22Rv1 (cell line): Measurements from ENCODE around the gene CCNE1.
"Not testable (repeated sequence)": the region's sequence is repeated elsewhere in the genome, so short reads cannot be mapped to it uniquely, and the experiment has no call there.

Experiments
- CTCF ChIP-seq: fragments of 450-650 bp; IDR thresholded peaks from 2 replicates; pipeline ENCODE4 v1.5.1; 2017; ENCODE audit warnings: mild to moderate bottlenecking
- ZFX ChIP-seq: fragments of 450-650 bp; IDR thresholded peaks from 2 replicates; pipeline ENCODE4 v1.6.1; 2017; ENCODE audit warnings: antibody characterized with exemption, borderline replicate concordance

DNA sequence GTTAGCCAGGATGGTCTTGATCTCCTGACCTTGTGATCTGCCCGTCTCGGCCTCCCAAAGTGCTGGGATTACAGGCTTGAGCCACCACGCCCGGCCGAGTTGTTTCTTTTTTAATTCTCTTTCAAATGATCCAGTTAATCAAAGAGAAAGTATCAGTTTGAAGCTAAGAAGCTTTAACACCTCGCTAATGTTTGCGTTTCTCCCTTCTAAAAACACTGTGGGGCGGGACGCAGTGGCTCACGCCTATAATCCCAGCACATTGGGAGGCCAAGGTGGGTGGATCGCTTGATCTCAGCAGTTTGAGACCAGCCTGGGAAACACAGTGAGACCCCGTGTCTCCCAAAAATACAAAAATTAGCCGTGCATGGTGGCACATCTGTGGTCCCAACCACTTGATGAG lies 7.8 kb upstream of the CCNE1 start:
- not testable (repeated sequence) for TF ChIP-seq CTCF, ZFX
